Measurements from ENCODE around the gene PROB1. TPM values are rescaled to one million over a fixed set of nuclear protein-coding genes. Genes with fewer than 3 reads are reported as not detected.

Gene PROB1
- total and polyA plus RNA-seq, 2 of the 8 experiments (the other 6 are each of a cell fraction or from before 2014, with no cell fraction given): 0.89 to 3.1 TPM

- TF ChIP-seq CTBP2 (IDR thresholded peaks at IDR 0.05; ENCODE audit: borderline replicate concordance, insufficient read depth, insufficient read length, low read length): no peak
Measured at GRCh38 chr5:139371482-139372435, 23.1 kb downstream of the PROB1 start (continued).
